ENCODE data around the gene PRPF6. TPM values are rescaled to one million over a fixed set of nuclear protein-coding genes. Genes with fewer than 3 reads are reported as not detected.

The PRPF6 gene
- total and polyA plus RNA-seq, 2 of the 13 experiments (the other 11 are each of a cell fraction or from before 2014, with no cell fraction given): 63.7 to 101 TPM

- Histone ChIP-seq H3K9me3 (ENCODE audit: low read length) (no peaks in the 10 kb centered on the region), H3K79me2 (ENCODE audit: insufficient read depth, low read length) (peaks cover 16% of the 10 kb centered on the region), H3K4me2 (ENCODE audit: low read depth, low read length) (peak overlapping the region; percentile 94), H2AFZ (ENCODE audit: low read length) (no peak overlapping the region), H3K36me3 (replicated peaks in 1 of 2; ENCODE audit: control insufficient read depth in 1 of 2, insufficient read depth in 2 of 2, low read length in 2 of 2) (no peaks in the 10 kb centered on the region), H3K4me1 (ENCODE audit: insufficient read depth, low read length) (peaks cover 77% of the 10 kb centered on the region), H3K4me3 (replicated peaks in 1 of 3; ENCODE audit: insufficient read depth in 1 of 3, low read depth in 2 of 3, low read length in 3 of 3) (peak overlapping the region; percentile 70 to 89 (median 89)), H3K27ac (ENCODE audit: extremely low read length, insufficient read depth, low read length) (peak overlapping the region; percentile 45), H3K27me3 (ENCODE audit: control insufficient read depth in 1 of 2, insufficient read depth in 2 of 2, low read length in 2 of 2) (no peaks in the 10 kb centered on the region), H3K9ac (ENCODE audit: insufficient read depth, low read depth, low read length) (peak overlapping the region; percentile 86), H4K20me1 (ENCODE audit: insufficient read depth, low read length) (no peaks in the 10 kb centered on the region)
- CTCF ChIA-PET (ENCODE audit: low intra/inter-chr PET ratio, low total read pairs): no interaction called here
- DNase-seq (ENCODE audit: low spot score) (peak; percentile 67), FAIRE-seq (peak; percentile 79), ATAC-seq (peak; percentile 35)
- in situ Hi-C loops (cut with HindIII; ENCODE audit: extremely low pct_ligation_motif_present, low pct_unique_long_range_greater_than_20kb): no loop called here
- 8% methylated on average over 12 of the region's 15 CpGs for WGBS (ENCODE audit: low lambda C conversion rate)
- POLR2A ChIA-PET: interaction anchor here (3.6 to 10.1 kb wide), 4 partner anchors 12 to 61 kb away, joined by 32 to 252 read pairs (median 40); partner anchors contain the start of genes PRPF6, SAMD10, SOX18 and TCEA2
- intact Hi-C loops (cut with micrococcal nuclease; ENCODE audit: unreplicated experiment): no loop called here
- BruUV-seq (replicated peaks): no TSS peak
- no peak for TF ChIP-seq ZNF431 (CRISPR knock-in tag; IDR thresholded peaks at IDR 0.05; ENCODE audit: borderline replicate concordance, low read depth)
- no peak for TF ChIP-seq ELF4 (CRISPR knock-in tag; IDR thresholded peaks at IDR 0.05; ENCODE audit: borderline replicate concordance)
- peak; percentile 62; the same call in 1 of the 2 replicates for TF ChIP-seq IKZF5 (CRISPR knock-in tag; IDR thresholded peaks at IDR 0.05)
- no peak for TF ChIP-seq FOXA1 (IDR thresholded peaks at IDR 0.05)
- peak; percentile 21; the same call in 1 of the 2 replicates for TF ChIP-seq FOXA1 (CRISPR knock-in tag; IDR thresholded peaks at IDR 0.05)
- peak; percentile 45; the same call in 1 of the 2 replicates for TF ChIP-seq ZNF616 (CRISPR knock-in tag; IDR thresholded peaks at IDR 0.05; ENCODE audit: low read depth)
- TF ChIP-seq SIN3A (IDR thresholded peaks at IDR 0.05; ENCODE audit: borderline replicate concordance, low read depth, low read length): peak; percentile 30; the same call in 1 of the 2 replicates
- TF ChIP-seq ATF3 (CRISPR knock-in tag; IDR thresholded peaks at IDR 0.05): peak; percentile 16; the same call in 1 of the 2 replicates
- no peak for TF ChIP-seq ZNF460 (CRISPR knock-in tag; IDR thresholded peaks at IDR 0.05; ENCODE audit: borderline replicate concordance)
- 0 out of 2 replicates have a peak, but pooled peaks have one; percentile 37 for TF ChIP-seq ZBTB44 (CRISPR knock-in tag; IDR thresholded peaks at IDR 0.05)
- TF ChIP-seq STAT5B (CRISPR knock-in tag; IDR thresholded peaks at IDR 0.05): peak; percentile 38; the same call in 1 of the 2 replicates
- peak; percentile 78 for TF ChIP-seq CBX5 (CRISPR knock-in tag; IDR thresholded peaks at IDR 0.05; ENCODE audit: borderline replicate concordance)
- TF ChIP-seq MTERF4 (CRISPR knock-in tag; IDR thresholded peaks at IDR 0.05): peak; percentile 73
- peak in 1 of 2 experiments; percentile 67; a peak in 2 of 4 replicates for TF ChIP-seq KLF16 (CRISPR knock-in tag; IDR thresholded peaks at IDR 0.05)
- peak; percentile 73 for TF ChIP-seq THAP11 (CRISPR knock-in tag; IDR thresholded peaks at IDR 0.05)
- TF ChIP-seq MED8 (CRISPR knock-in tag; IDR thresholded peaks at IDR 0.05; ENCODE audit: insufficient replicate concordance): peak; percentile 60
- 0 out of 2 replicates have a peak, but pooled peaks have one; percentile 34 for TF ChIP-seq BCL6 (CRISPR knock-in tag; IDR thresholded peaks at IDR 0.05)
- TF ChIP-seq SIX4 (CRISPR knock-in tag; IDR thresholded peaks at IDR 0.05): peak; percentile 61; the same call in 1 of the 2 replicates
- no peak; the same call in none of the 2 replicates for TF ChIP-seq ZNF589 (CRISPR knock-in tag; conservative IDR thresholded peaks at IDR 0.05)
- peak; percentile 81; the same call in 1 of the 2 replicates for TF ChIP-seq ZNF740 (CRISPR knock-in tag; IDR thresholded peaks at IDR 0.05)
Observed at GRCh38 chr20:64041040-64041780, 60.3 kb downstream of the PRPF6 start.

All from HepG2 (cell line).